A549 (cell line): Measurements from ENCODE around the gene ABCB7.

Experiments
- CBX2 ChIP-seq: fragments of 200-600 bp; sonication (generic); IDR thresholded peaks from 2 replicates; pipeline ENCODE4 v1.6.1; 2016; ENCODE audit warnings: low read depth, mild to moderate bottlenecking, borderline replicate concordance
- CBX8 ChIP-seq: fragments of 200-600 bp; sonication (generic); IDR thresholded peaks from 2 replicates; pipeline ENCODE4 v1.6.1; 2016
- CTCF ChIP-seq: fragments of >200 bp; sonication (Bioruptor Twin); formaldehyde crosslinking; IDR thresholded peaks from 3 replicates; pipeline ENCODE4 v1.5.1; 2016
- EHMT2 ChIP-seq: fragments of 200-600 bp; sonication (generic); IDR thresholded peaks from 2 replicates; pipeline ENCODE4 v1.6.1; 2016; ENCODE audit warnings: antibody characterized with exemption, low read depth, mild to moderate bottlenecking, moderate library complexity
- KDM1A ChIP-seq: fragments of 200-600 bp; sonication (generic); IDR thresholded peaks from 2 replicates; pipeline ENCODE4 v1.6.1; 2016; ENCODE audit warnings: low read depth, mild to moderate bottlenecking
- POLR2A ChIP-seq: IDR thresholded peaks from 2 replicates; pipeline ENCODE4 v1.6.1; 2012; ENCODE audit warnings: mild to moderate bottlenecking, low read length
- RAD21 ChIP-seq, 2 experiments: fragments of >200 bp in 1 of 2; sonication (Bioruptor Twin) in 1 of 2; formaldehyde crosslinking in 1 of 2; IDR thresholded peaks in 1 of 2; conservative IDR thresholded peaks in 1 of 2; 2 replicates in 1 of 2; 3 replicates in 1 of 2; pipeline ENCODE4 v1.6.1; 2012 to 2018; ENCODE audit warnings: inconsistent platforms in 1 of 2
- ZFP36 ChIP-seq: fragments of 450-650 bp; IDR thresholded peaks from 2 replicates; pipeline ENCODE4 v1.6.1; 2014; ENCODE audit warnings: borderline replicate concordance; ENCODE audit not compliant: partially characterized antibody

GRCh38 chrX:75074475-75074874 lies 81.6 kb downstream of the ABCB7 start:
- no peak for TF ChIP-seq CBX2
- no peak for TF ChIP-seq ZFP36
- no peak for TF ChIP-seq KDM1A
- TF ChIP-seq RAD21 (conservative IDR thresholded peaks at IDR 0.05 in 1 of 2, IDR thresholded peaks at IDR 0.05 in 1 of 2), result no peak
- TF ChIP-seq POLR2A, result no peak
- no peak for TF ChIP-seq EHMT2
- no peak for TF ChIP-seq CBX8
- TF ChIP-seq CTCF, result no peak
